IMR-90 (cell line): Measurements from ENCODE around the gene USP36. TPM values are rescaled to one million over a fixed set of nuclear protein-coding genes. Genes with fewer than 3 reads are reported as not detected.

Experiments
- ATAC-seq: fragments of 200-7000 bp; cut with Tn5 transposase; 2 replicates; pipeline ENCODE4 v1.9.1; 2020; ENCODE audit warnings: low read depth, mild to moderate bottlenecking, moderate library complexity
- BruUV-seq: library from RNA; stranded (reverse); fragments of 400-500 nt; replicated peaks from 2 replicates; lab custom pipeline; 2021; lab: Mats Ljungman, UMichigan
- CTCF ChIA-PET: fragments of 300-600 bp; formaldehyde crosslinking; extraction: SDS; loops from one replicate; lab custom pipeline; 2021; ENCODE audit warnings: antibody characterized with exemption; lab: Yijun Ruan, JAX
- POLR2A ChIA-PET: fragments of 300-600 bp; sonication (Branson Sonifier 250); formaldehyde crosslinking; loops from one replicate; lab custom pipeline; 2022; ENCODE audit warnings: antibody characterized with exemption; ENCODE audit not compliant: unreplicated experiment; lab: Charles Lee
- DNase-seq: peaks from one replicate; pipeline ENCODE4 v3.0.0; 2013
- H2AFZ ChIP-seq: replicated peaks from 2 replicates; pipeline ENCODE3; 2013; ENCODE audit warnings: low read length, mild to moderate bottlenecking; ENCODE audit not compliant: poor library complexity
- H2AK5ac ChIP-seq: 2 replicates; pipeline ENCODE4 v1.6.1; 2013; ENCODE audit warnings: low read depth, low read length, inconsistent platforms
- H2AK9ac ChIP-seq: replicated peaks from 2 replicates; pipeline ENCODE3; 2013; ENCODE audit warnings: mild to moderate bottlenecking, low read depth, low read length, moderate library complexity; ENCODE audit not compliant: poor library complexity
- H2BK120ac ChIP-seq: 2 replicates; pipeline ENCODE4 v1.6.1; 2013; ENCODE audit warnings: low read depth, low read length, inconsistent platforms
- H2BK15ac ChIP-seq: 3 replicates; pipeline ENCODE4 v1.6.1; 2013; ENCODE audit warnings: low read depth, low read length, inconsistent platforms
- H2BK20ac ChIP-seq: 2 replicates; pipeline ENCODE4 v1.6.1; 2013; ENCODE audit warnings: low read depth, mild to moderate bottlenecking, inconsistent platforms, low read length, moderate library complexity
- H2BK5ac ChIP-seq: 2 replicates; pipeline ENCODE4 v1.6.1; 2013; ENCODE audit warnings: mild to moderate bottlenecking, low read depth, low read length, inconsistent platforms; ENCODE audit not compliant: poor library complexity, severe bottlenecking
- H3K14ac ChIP-seq: replicated peaks from 2 replicates; pipeline ENCODE4 v1.6.1; 2013; ENCODE audit warnings: low read depth, low read length, inconsistent platforms
- H3K18ac ChIP-seq: 2 replicates; pipeline ENCODE4 v1.6.1; 2013; ENCODE audit warnings: low read depth, low read length, control low read depth
- H3K23ac ChIP-seq: 2 replicates; pipeline ENCODE4 v1.6.1; 2013; ENCODE audit warnings: low read depth, low read length, inconsistent platforms
- H3K27ac ChIP-seq: 2 replicates; pipeline ENCODE4 v1.5.1; 2013; ENCODE audit warnings: mild to moderate bottlenecking, control low read depth, low read length; ENCODE audit not compliant: insufficient read depth
- H3K27me3 ChIP-seq: 2 replicates; pipeline ENCODE4 v1.6.1; 2013; ENCODE audit warnings: low read length; ENCODE audit not compliant: control insufficient read depth, insufficient read depth
- H3K36me3 ChIP-seq: 2 replicates; pipeline ENCODE4 v1.6.1; 2013; ENCODE audit warnings: low read length, mixed read lengths; ENCODE audit not compliant: control insufficient read depth, insufficient read depth
- H3K4ac ChIP-seq: 2 replicates; pipeline ENCODE4 v1.6.1; 2013; ENCODE audit warnings: low read depth, low read length, inconsistent platforms
- H3K4me1 ChIP-seq: 2 replicates; pipeline ENCODE4 v1.6.1; 2013; ENCODE audit warnings: low read length, mixed read lengths; ENCODE audit not compliant: control insufficient read depth, insufficient read depth
- H3K4me2 ChIP-seq: 2 replicates; pipeline ENCODE4 v1.6.1; 2013; ENCODE audit warnings: low read depth, mild to moderate bottlenecking, control low read depth, low read length, moderate library complexity
- H3K4me3 ChIP-seq: 2 replicates; pipeline ENCODE4 v1.5.1; 2013; ENCODE audit warnings: low read depth, mild to moderate bottlenecking, control low read depth, low read length, moderate library complexity; ENCODE audit not compliant: insufficient read depth
- H3K56ac ChIP-seq: 2 replicates; pipeline ENCODE4 v1.6.1; 2013; ENCODE audit warnings: low read length, inconsistent platforms; ENCODE audit not compliant: insufficient read depth; ENCODE audit errors: extremely low read depth
- H3K79me1 ChIP-seq, 2 experiments: 2 replicates each; pipeline ENCODE4 v1.6.1; 2013; ENCODE audit warnings: low read length in 2 of 2, inconsistent platforms in 1 of 2, low read depth in 1 of 2
- H3K9ac ChIP-seq: 2 replicates; pipeline ENCODE4 v1.6.1; 2013; ENCODE audit warnings: low read depth, low read length, control low read depth
- H3K9me1 ChIP-seq: 2 replicates; pipeline ENCODE4 v1.6.1; 2013; ENCODE audit warnings: low read length, inconsistent platforms; ENCODE audit not compliant: insufficient read depth
- H3K9me3 ChIP-seq: 2 replicates; pipeline ENCODE4 v1.6.1; 2013; ENCODE audit warnings: low read length; ENCODE audit not compliant: control insufficient read depth, insufficient read depth
- H4K20me1 ChIP-seq: 2 replicates; pipeline ENCODE4 v1.6.1; 2013; ENCODE audit warnings: low read length, inconsistent platforms; ENCODE audit not compliant: insufficient read depth
- H4K5ac ChIP-seq: 2 replicates; pipeline ENCODE4 v1.6.1; 2013; ENCODE audit warnings: mild to moderate bottlenecking, low read depth, low read length, control low read depth
- H4K8ac ChIP-seq, 2 experiments: 2 replicates each; pipeline ENCODE4 v1.6.1; 2013; ENCODE audit warnings: low read depth in 2 of 2, low read length in 2 of 2, control low read depth in 1 of 2, inconsistent platforms in 1 of 2
- H4K91ac ChIP-seq: 2 replicates; pipeline ENCODE4 v1.6.1; 2013; ENCODE audit warnings: low read depth, low read length, inconsistent platforms; ENCODE audit not compliant: insufficient read depth
- CEBPB ChIP-seq: IDR thresholded peaks from 2 replicates; pipeline ENCODE4 v1.6.1; 2012; ENCODE audit warnings: low read depth, low read length, improper control_type of control experiment
- CHD1 ChIP-seq: IDR thresholded peaks from 2 replicates; pipeline ENCODE4 v1.6.1; 2012; ENCODE audit warnings: low read depth, low read length, improper control_type of control experiment
- CTCF ChIP-seq: conservative IDR thresholded peaks from 2 replicates; pipeline ENCODE4 v1.5.1; 2012; ENCODE audit warnings: mild to moderate bottlenecking, low read depth, low read length, improper control_type of control experiment
- FOS ChIP-seq: fragments of 150-350 bp; IDR thresholded peaks from 2 replicates; pipeline ENCODE4 v1.6.1; 2016; ENCODE audit warnings: low read depth, low read length
- MAFK ChIP-seq: IDR thresholded peaks from 2 replicates; pipeline ENCODE4 v1.6.1; 2012; ENCODE audit warnings: low read depth, low read length, improper control_type of control experiment
- MAZ ChIP-seq: IDR thresholded peaks from 2 replicates; pipeline ENCODE4 v1.6.1; 2012; ENCODE audit warnings: low read depth, mild to moderate bottlenecking, low read length, improper control_type of control experiment, moderate library complexity, borderline replicate concordance
- MXI1 ChIP-seq: IDR thresholded peaks from 2 replicates; pipeline ENCODE4 v1.6.1; 2012; ENCODE audit warnings: low read depth, mild to moderate bottlenecking, low read length, moderate library complexity, borderline replicate concordance
- NFE2L2 ChIP-seq: fragments of 150-350 bp; IDR thresholded peaks from 2 replicates; pipeline ENCODE4 v1.6.1; 2016; ENCODE audit warnings: low read depth, mild to moderate bottlenecking, low read length
- POLR2A ChIP-seq: IDR thresholded peaks from 2 replicates; pipeline ENCODE4 v1.6.1; 2012; ENCODE audit warnings: mild to moderate bottlenecking, low read depth, low read length
- RFX5 ChIP-seq: IDR thresholded peaks from 2 replicates; pipeline ENCODE4 v1.8.0; 2012; ENCODE audit warnings: low read depth, mild to moderate bottlenecking, low read length, moderate library complexity
- SMC3 ChIP-seq: fragments of 150-350 bp; IDR thresholded peaks from 2 replicates; pipeline ENCODE4 v1.6.1; 2016; ENCODE audit warnings: low read depth, mild to moderate bottlenecking, antibody characterized with exemption, low read length, moderate library complexity
- WGBS, 2 experiments: methylation state at CpG; one replicate each; pipeline versions ENCODE4 v1.1.5 to v1.1.7; 2013; ENCODE audit warnings: missing lambda C conversion rate in 2 of 2; ENCODE audit not compliant: insufficient read length in 1 of 2; ENCODE audit errors: extremely low coverage in 2 of 2; 5-methylcytosine and 5-hydroxymethylcytosine counted together
- dilution Hi-C: fragments of 300-500 bp; cut with HindIII; formaldehyde crosslinking; loops from one replicate; pipeline ENCODE4 v1.14.3; 2018; ENCODE audit warnings: low sequenced_read_pairs; ENCODE audit not compliant: unreplicated experiment
- in situ Hi-C: fragments of 300-500 bp; cut with MboI; formaldehyde crosslinking; loops from 3 replicates; pipeline ENCODE4 v1.14.3; 2019; ENCODE audit warnings: low sequenced_read_pairs, inconsistent platforms, mixed read lengths
- intact Hi-C: fragments of 100-400 bp; cut with micrococcal nuclease; formaldehyde crosslinking; loops from 2 replicates; pipeline ENCODE4 v1.10.0; 2022
- polyA plus RNA-seq, 3 experiments: library from polyadenylated mRNA; depleted of rRNA; stranded (reverse); fragments of >200 nt; gene quantifications; 2 replicates each; pipeline ENCODE4 v1.2.3, GENCODE V29; 2012; ENCODE audit warnings: low replicate concordance in 1 of 3
- total RNA-seq: library from RNA; depleted of rRNA; stranded (reverse); fragments of >200 nt; gene quantifications from 2 replicates; pipeline ENCODE4 v1.2.3, GENCODE V29; 2012
- TF ChIP-seq, protein P1 (sequence below): fragments of 150-350 bp; IDR thresholded peaks from 2 replicates; pipeline ENCODE4 v1.6.1; 2016; ENCODE audit warnings: low read depth, mild to moderate bottlenecking, low read length, moderate library complexity, borderline replicate concordance
- TF ChIP-seq, protein P2 (sequence below): fragments of 150-350 bp; IDR thresholded peaks from 2 replicates; pipeline ENCODE4 v1.6.1; 2017; ENCODE audit warnings: mild to moderate bottlenecking, antibody characterized with exemption, low read length, low read depth

Gene USP36
- total and polyA plus RNA-seq, 2 of the 4 experiments (the other 2 are of a cell fraction): 30.6 to 38.3 TPM

DNA sequence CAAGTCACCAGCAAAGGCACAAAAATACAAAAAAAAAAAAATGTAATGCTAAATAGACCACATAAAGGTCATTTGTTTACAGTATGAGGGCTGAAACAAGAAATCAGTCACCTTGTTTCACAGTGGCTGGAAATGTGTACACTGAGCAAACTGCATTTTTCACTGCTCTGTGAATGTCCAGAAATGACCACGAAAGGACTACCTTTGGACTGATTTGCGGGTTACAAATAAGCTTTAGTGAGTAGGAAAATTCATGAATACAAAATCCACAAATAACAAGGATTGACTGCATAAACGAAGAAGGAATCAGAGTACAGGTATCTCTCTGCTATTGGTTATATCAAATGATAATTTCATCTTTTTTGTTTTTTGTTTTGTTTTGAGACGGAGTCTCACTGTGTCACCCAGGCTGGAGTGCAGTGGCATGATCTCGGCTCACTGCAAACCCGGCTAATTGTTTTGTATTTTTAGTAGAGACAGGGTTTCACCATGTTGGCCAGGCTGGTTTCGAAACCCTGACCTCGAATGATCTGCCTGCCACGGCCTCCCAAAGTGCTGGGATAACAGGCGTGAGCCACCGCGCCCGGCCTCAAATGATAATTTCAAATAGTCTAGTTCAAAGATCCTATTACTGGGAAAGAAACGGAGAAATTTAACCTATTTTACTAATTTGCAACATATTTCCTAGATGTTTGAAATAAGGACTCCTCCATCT lies 89.0 kb downstream of the USP36 start:
- Histone ChIP-seq H3K9me1 (peaks cover 4% of the 10 kb centered on the region), H3K4me2 (no peak overlapping the region), H3K9ac (no peak overlapping the region), H4K8ac (no peak overlapping the region), H3K4me1 (peaks cover 11% of the 10 kb centered on the region), H3K9me3 (no peaks in the 10 kb centered on the region), H3K18ac (no peak overlapping the region), H3K27ac (no peak overlapping the region), H4K20me1 (peaks cover 34% of the 10 kb centered on the region), H2BK15ac (no peak overlapping the region), H2BK20ac (no peak overlapping the region), H2AK9ac (no peak overlapping the region), H2AFZ (no peak overlapping the region), H4K91ac (no peak overlapping the region), H2BK5ac (no peak overlapping the region), H2BK120ac (no peak overlapping the region), H3K14ac (no peak overlapping the region), H3K4ac (no peak overlapping the region), H3K4me3 (no peak overlapping the region), H3K56ac (no peak overlapping the region), H3K79me1 (peaks cover 52 to 71% of the 10 kb centered on the region in 2 experiments), H3K36me3 (no peaks in the 10 kb centered on the region), H3K27me3 (no peaks in the 10 kb centered on the region), H2AK5ac (no peak overlapping the region), H3K23ac (no peak overlapping the region), H4K5ac (no peak overlapping the region)
- 92% methylated on average over 5 of the region's 14 CpGs; no CpG with 5 or more reads in 1 of the 2 experiments for WGBS, 2 experiments
- POLR2A ChIA-PET: no interaction called here
- CTCF ChIA-PET: interaction anchor here (0.7 kb wide), 1 partner anchor 29 kb away, joined by 4 read pairs; no protein-coding TSS in a partner anchor
- intact Hi-C loops (no loop called here), in situ Hi-C loops (no loop called here), dilution Hi-C loops (no loop called here)
- BruUV-seq: no TSS peak
- no peak for ATAC-seq
- no peak for DNase-seq
- TF ChIP-seq MAZ: no peak
- TF ChIP-seq MXI1: no peak
- TF ChIP-seq SMC3: no peak
- no peak for TF ChIP-seq POLR2A
- no peak for TF ChIP-seq CHD1
- no peak for TF ChIP-seq CTCF
- TF ChIP-seq, protein P1, sequence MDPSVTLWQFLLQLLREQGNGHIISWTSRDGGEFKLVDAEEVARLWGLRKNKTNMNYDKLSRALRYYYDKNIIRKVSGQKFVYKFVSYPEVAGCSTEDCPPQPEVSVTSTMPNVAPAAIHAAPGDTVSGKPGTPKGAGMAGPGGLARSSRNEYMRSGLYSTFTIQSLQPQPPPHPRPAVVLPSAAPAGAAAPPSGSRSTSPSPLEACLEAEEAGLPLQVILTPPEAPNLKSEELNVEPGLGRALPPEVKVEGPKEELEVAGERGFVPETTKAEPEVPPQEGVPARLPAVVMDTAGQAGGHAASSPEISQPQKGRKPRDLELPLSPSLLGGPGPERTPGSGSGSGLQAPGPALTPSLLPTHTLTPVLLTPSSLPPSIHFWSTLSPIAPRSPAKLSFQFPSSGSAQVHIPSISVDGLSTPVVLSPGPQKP: no peak
- TF ChIP-seq FOS: no peak
- no peak for TF ChIP-seq CEBPB
- no peak for TF ChIP-seq NFE2L2
- TF ChIP-seq RFX5: no peak
- TF ChIP-seq, protein P2, sequence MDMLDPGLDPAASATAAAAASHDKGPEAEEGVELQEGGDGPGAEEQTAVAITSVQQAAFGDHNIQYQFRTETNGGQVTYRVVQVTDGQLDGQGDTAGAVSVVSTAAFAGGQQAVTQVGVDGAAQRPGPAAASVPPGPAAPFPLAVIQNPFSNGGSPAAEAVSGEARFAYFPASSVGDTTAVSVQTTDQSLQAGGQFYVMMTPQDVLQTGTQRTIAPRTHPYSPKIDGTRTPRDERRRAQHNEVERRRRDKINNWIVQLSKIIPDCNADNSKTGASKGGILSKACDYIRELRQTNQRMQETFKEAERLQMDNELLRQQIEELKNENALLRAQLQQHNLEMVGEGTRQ: no peak
- TF ChIP-seq MAFK: no peak
